Glutamatergic neuron (in vitro differentiated cells): ENCODE data around the gene VPS45. TPM values are rescaled to one million over a fixed set of nuclear protein-coding genes. Genes with fewer than 3 reads are reported as not detected.
"Not testable (repeated sequence)": the region's sequence is repeated elsewhere in the genome, so short reads cannot be mapped to it uniquely, and the experiment has no call there.

Experiments
- DNase-seq: peaks from one replicate; pipeline ENCODE4 v3.0.0; 2022
- H3K27ac Mint-ChIP-seq: one replicate; pipeline ENCODE4 v1.8.0; 2020; ENCODE audit warnings: mild to moderate bottlenecking, mixed read lengths, inconsistent platforms; ENCODE audit not compliant: unreplicated experiment
- H3K27me3 Mint-ChIP-seq: one replicate; pipeline ENCODE4 v1.8.0; 2020; ENCODE audit warnings: mild to moderate bottlenecking, moderate library complexity, mixed read lengths, inconsistent platforms; ENCODE audit not compliant: unreplicated experiment
- H3K36me3 Mint-ChIP-seq: one replicate; pipeline ENCODE4 v1.8.0; 2020; ENCODE audit warnings: mild to moderate bottlenecking, mixed read lengths, inconsistent platforms; ENCODE audit not compliant: unreplicated experiment
- H3K4me1 Mint-ChIP-seq: one replicate; pipeline ENCODE4 v1.8.0; 2020; ENCODE audit warnings: mild to moderate bottlenecking, low read depth, mixed read lengths, inconsistent platforms; ENCODE audit not compliant: unreplicated experiment
- H3K4me3 Mint-ChIP-seq: one replicate; pipeline ENCODE4 v1.8.0; 2020; ENCODE audit warnings: mild to moderate bottlenecking, mixed read lengths, inconsistent platforms; ENCODE audit not compliant: unreplicated experiment
- H3K9me3 Mint-ChIP-seq: one replicate; pipeline ENCODE4 v1.8.0; 2020; ENCODE audit warnings: mild to moderate bottlenecking, moderate library complexity, mixed read lengths, inconsistent platforms; ENCODE audit not compliant: unreplicated experiment
- total RNA-seq: library from RNA; stranded (reverse); fragmentation: NEBNext Ultra II Directional; extraction: Animal tissue kit (Norgen Biotek cat#: 25700); gene quantifications from one replicate; pipeline ENCODE4 v1.2.1, GENCODE V29; 2021; ENCODE audit not compliant: unreplicated experiment
- TF ChIP-seq, protein P1 (sequence below): fragments of 200-600 bp; sonication (generic); IDR thresholded peaks from one replicate; pipeline ENCODE4 v1.5.0; 2021; ENCODE audit not compliant: partially characterized antibody, unreplicated experiment

VPS45 gene
- total RNA-seq, 1 donor from 2014 or later = 60.0 TPM

DNA sequence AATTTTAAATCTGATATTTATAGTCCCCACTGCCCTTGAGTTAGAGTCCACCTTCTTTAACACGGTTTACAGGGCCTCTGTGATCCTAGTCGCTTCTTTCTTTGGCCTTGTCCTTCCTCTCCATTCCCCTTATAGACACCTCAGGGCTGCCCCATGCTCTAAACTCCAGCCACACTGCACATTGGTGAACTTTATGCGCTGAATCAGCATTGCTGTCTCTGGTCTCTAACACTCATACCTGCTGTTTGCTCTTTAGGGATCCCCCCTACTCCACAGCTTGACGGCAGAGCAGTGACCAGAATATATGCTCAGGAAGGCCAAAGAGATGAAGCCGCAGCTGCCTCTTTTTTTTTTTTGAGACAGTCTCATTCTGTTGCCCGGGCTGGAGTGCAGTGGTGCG is 112.3 kb downstream of the VPS45 start:
- Mint-ChIP-seq H3K27ac (no peak overlapping the region), H3K36me3 (no peaks in the 10 kb centered on the region), H3K4me3 (no peak overlapping the region), H3K27me3 (no peaks in the 10 kb centered on the region), H3K4me1 (no peaks in the 10 kb centered on the region), H3K9me3 (no peaks in the 10 kb centered on the region)
- TF ChIP-seq, protein P1, sequence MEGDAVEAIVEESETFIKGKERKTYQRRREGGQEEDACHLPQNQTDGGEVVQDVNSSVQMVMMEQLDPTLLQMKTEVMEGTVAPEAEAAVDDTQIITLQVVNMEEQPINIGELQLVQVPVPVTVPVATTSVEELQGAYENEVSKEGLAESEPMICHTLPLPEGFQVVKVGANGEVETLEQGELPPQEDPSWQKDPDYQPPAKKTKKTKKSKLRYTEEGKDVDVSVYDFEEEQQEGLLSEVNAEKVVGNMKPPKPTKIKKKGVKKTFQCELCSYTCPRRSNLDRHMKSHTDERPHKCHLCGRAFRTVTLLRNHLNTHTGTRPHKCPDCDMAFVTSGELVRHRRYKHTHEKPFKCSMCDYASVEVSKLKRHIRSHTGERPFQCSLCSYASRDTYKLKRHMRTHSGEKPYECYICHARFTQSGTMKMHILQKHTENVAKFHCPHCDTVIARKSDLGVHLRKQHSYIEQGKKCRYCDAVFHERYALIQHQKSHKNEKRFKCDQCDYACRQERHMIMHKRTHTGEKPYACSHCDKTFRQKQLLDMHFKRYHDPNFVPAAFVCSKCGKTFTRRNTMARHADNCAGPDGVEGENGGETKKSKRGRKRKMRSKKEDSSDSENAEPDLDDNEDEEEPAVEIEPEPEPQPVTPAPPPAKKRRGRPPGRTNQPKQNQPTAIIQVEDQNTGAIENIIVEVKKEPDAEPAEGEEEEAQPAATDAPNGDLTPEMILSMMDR = no peak
- no peak for DNase-seq

DNA sequence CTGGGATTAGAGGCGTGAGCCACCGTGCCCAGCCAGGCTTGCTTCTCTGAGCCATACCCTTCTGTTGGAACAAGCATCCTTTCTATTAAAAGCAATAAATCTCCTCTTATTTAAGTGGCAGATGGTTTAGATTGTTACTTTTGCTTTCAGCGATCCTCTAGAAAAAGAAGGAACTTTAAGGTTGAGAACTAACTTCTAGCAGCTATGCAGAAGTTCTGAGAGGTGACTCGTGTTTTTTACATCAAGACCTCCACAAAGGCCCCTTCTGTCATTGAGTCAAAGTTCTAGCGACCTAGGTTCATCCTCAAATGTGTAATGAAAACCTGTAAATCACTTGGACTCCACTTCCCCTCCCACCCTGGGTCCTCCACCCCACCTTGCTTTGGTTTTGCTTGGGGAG is 112.9 kb downstream of the VPS45 start:
- Mint-ChIP-seq H3K9me3 (no peaks in the 10 kb centered on the region), H3K4me3 (no peak overlapping the region), H3K27ac (no peak overlapping the region), H3K27me3 (no peaks in the 10 kb centered on the region), H3K36me3 (no peaks in the 10 kb centered on the region), H3K4me1 (no peaks in the 10 kb centered on the region)
- DNase-seq = no peak
- TF ChIP-seq, protein P1 = no peak

DNA sequence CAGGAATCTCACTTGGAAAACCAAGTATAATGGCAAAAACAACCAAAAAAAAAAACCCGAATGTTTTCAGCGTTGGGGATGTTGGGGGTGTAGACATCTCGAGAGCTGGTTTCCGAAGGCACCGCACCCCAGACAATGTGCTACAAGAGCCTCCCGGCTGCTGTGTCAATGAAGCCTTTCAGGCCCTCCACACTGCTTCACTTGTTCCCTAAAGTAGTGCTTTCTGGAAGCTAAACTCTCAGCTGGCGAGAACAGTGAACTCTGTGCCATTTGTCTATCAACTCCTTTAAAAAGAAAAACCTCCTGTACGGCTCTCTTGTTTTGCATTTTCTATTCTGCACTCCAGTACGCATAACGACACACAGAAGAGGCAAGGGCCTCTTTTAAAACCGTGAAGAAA is 114.7 kb downstream of the VPS45 start:
- H3K27me3 Mint-ChIP-seq = no peaks in the 10 kb centered on the region
- no peak overlapping the region for H3K27ac Mint-ChIP-seq
- DNase-seq = no peak
- H3K9me3 Mint-ChIP-seq = no peaks in the 10 kb centered on the region
- no peaks in the 10 kb centered on the region for H3K36me3 Mint-ChIP-seq
- no peak overlapping the region for H3K4me3 Mint-ChIP-seq
- TF ChIP-seq, protein P1 = no peak
- H3K4me1 Mint-ChIP-seq = peaks cover 1% of the 10 kb centered on the region

DNA sequence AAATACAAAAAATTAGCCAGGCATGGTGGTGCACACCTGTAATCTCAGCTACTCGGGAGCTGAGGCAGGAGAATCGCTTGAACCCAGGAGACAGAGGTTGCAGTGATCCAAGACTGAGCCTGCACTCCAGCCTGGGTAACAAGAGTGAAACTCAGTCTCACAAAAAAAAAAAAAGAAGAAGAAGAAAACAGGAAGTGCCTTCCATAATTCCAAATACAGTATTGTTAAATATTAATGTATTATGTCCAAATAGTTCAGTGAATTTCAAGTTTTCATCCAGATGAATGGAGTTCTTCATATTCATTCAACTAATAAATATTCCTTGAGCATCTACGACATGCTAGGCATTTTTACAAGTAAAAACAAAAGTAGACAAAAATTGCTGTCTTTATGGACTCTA is 115.5 kb downstream of the VPS45 start:
- TF ChIP-seq, protein P1 = no peak
- no peaks in the 10 kb centered on the region for H3K36me3 Mint-ChIP-seq
- no peak overlapping the region for H3K27ac Mint-ChIP-seq
- no peaks in the 10 kb centered on the region for H3K9me3 Mint-ChIP-seq
- no peak for DNase-seq
- no peak overlapping the region for H3K4me3 Mint-ChIP-seq
- no peaks in the 10 kb centered on the region for H3K27me3 Mint-ChIP-seq
- peaks cover 1% of the 10 kb centered on the region for H3K4me1 Mint-ChIP-seq

DNA sequence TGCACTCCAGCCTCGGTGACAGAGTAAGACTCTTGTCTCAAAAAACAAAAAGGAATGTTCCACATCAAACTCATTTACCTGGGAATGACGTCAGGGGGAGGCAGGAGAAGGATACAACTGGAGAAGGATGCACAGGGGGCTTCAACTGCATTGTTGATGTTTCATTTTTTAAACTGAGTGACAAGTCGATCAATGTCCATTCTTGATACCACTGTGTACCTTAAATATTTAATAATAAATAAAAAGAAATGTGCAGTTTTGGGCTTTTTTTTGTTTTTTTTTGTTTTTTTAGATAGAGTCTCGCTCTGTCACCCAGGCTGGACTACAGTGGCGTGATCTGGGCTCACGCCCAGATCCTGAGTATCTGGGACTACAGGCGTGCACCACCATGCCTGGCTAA is 117.9 kb downstream of the VPS45 start:
- no peak overlapping the region for H3K27ac Mint-ChIP-seq
- no peak overlapping the region for H3K4me3 Mint-ChIP-seq
- TF ChIP-seq, protein P1 = no peak
- DNase-seq = no peak
- H3K27me3 Mint-ChIP-seq = no peaks in the 10 kb centered on the region
- no peaks in the 10 kb centered on the region for H3K9me3 Mint-ChIP-seq
- no peaks in the 10 kb centered on the region for H3K36me3 Mint-ChIP-seq
- H3K4me1 Mint-ChIP-seq = peaks cover 1% of the 10 kb centered on the region

DNA sequence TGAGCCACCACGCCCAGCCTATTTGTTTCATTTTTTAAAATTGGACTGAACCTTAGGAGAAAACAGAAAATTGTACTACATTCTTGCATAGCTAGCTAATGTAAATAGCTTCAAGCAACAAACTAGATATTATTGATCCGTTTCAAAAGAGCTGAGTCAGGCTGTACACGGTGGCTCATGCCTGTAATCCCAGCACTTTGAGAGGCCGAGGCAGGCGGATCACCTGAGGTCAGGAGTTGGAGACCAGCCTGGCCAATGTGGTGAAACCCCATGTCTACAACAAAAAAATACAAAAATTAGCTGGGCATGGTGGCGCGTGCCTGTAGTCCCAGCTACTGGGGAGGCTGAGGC is 118.8 kb downstream of the VPS45 start:
- DNase-seq, H3K27me3 Mint-ChIP-seq, H3K9me3 Mint-ChIP-seq, H3K27ac Mint-ChIP-seq, H3K4me3 Mint-ChIP-seq, H3K4me1 Mint-ChIP-seq, H3K36me3 Mint-ChIP-seq: not testable (repeated sequence)
